ENCODE data around the gene RAB18.

- TF ChIP-seq CTCF (conservative IDR thresholded peaks at IDR 0.05; ENCODE audit: low read length) (no peak), EZH2phosphoT487 (IDR thresholded peaks at IDR 0.05; ENCODE audit: borderline replicate concordance) (no peak)
Measured at GRCh38 chr10:27479016-27479415, 25.1 kb upstream of the RAB18 start.
